SW480 (cell line): ENCODE data around the gene ATXN1.
"Not testable (repeated sequence)": the region's sequence is repeated elsewhere in the genome, so short reads cannot be mapped to it uniquely, and the experiment has no call there.

Experiments
- DNase-seq: peaks from one replicate; pipeline ENCODE4 v3.0.0-alpha.2; 2016; ENCODE audit warnings: low spot score

The ATXN1 gene

DNA sequence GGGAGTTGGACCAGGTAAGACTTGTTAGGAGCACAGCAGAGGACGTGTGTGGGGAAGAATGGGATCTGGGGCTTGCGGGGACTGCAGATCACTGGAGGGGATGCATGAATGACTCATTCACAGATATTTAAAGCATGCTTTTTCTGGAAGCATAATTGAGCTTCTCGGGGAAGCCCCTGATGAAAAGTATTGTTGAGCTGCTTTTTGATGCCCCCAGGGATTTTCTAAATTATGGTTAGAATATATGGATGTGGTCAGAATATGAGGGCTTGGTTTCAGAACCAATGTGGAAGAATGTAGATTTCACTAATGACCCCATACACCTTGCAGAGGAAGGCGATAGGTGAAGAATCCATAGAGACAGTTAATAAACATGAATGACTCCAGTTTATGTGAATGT lies 486.8 kb downstream of the ATXN1 start:
- no peak for DNase-seq

DNA sequence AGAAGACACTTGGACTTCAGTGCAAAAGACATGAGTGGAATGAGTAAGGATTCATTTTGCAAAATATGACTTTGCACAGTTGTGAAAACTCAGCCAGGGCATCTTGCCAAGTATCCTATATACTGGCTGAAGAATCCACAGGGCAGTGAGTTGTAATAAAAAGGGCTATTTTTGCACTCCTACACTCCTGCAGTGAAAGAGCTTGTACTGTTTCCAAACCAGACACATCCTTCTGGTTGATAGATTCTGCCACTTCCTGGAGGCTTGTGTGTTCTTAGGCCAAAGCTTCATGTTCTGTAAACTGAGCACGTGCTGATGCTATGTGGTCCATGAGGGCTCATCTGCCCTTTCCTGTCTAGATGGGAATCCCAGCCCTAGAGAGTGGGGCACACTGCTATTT lies 488.0 kb downstream of the ATXN1 start:
- DNase-seq: no peak

DNA sequence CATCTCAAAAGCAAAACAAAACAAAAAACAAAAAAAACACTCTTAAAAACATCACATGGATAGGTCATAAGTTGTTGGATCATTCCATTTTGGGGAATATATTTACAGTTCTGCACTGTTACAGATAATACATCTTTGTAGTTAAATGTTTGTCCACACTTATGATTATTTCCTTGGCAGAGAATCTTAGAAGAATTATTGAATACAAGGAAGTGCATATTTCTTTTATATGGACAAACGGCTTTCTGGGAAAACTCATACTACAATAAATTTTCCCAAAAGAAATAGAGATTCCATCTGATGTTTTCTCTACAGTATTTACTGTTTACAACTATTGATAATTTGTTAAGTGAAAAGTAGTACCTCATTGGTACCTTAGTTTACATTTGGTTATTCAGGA lies 489.1 kb downstream of the ATXN1 start:
- DNase-seq: no peak

DNA sequence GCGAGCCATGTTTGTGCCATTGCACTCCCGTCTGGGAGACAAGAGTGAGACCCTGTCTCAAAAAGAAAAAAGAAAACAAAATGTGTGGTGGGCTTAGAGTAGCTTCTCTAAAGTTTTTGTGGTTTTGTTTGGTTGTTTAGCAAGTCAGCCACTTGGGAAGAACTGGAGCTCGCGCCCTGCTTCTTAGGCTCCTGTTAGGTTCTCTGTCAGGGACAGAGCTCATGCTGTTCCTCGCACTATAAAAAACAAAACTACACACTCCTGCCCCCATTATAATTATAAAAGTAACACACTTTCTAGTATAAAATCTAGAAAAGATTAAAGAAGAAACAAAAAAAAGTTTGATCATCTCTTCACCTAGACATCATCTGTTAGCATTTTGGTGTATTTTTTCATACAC lies 489.8 kb downstream of the ATXN1 start:
- no peak for DNase-seq

DNA sequence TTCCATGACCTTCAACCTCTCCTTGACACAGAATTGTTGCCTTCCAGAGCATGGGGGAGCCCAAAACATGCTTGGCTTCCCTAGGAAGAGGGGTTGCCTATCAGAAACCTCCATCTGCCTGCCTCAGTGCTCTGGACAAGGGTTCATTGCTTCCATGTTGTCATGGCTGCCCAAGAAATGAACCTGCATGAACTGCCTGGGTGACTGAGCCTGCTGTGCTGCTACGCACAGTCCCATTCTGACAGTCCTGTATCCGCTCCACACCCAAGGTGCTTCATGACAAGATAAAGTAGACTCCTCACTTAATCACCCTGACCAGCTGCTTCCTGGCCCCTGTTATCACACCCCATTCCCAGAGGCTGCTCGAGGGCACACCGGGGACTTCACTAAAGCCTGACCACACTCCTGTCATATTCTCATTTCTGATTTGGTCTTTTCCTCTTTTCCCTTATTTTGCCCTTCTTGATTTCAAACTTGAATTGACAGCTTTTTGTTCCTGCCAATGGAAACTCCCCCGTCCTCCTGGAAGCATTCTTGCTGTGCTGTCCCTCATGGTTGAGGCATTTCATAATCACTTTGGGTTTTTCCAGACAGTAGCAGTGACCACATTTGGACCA lies 491.0 kb downstream of the ATXN1 start:
- no peak for DNase-seq

DNA sequence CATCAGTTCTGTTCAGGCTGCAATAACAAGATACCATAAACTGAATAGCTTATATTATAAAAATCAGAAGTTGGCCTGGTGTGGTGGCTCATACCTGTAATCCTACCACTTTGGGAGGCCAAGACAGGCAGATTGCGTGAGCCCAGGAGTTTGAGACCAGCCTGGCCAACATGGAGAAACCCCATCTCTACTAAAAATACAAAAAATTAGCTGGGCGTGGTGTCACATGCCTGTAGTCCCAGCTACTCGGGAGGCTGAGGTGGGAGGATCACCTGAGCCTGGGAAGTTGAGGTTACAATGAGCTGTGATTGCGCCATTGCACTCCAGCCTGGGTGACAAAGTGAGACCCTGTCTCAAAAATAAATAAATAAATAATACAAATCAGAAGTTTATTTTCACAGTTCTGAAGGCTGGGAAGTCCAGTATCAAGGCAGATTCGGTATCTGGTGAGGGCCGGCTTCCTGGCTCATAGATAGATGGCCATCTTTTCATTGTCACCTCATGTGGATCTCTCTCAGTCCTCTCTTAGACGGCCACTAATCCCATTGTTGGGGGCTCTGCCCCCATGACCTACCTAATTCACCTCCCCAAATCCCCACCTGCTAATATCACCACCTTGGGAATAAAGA lies 491.7 kb downstream of the ATXN1 start:
- not testable (repeated sequence) for DNase-seq

DNA sequence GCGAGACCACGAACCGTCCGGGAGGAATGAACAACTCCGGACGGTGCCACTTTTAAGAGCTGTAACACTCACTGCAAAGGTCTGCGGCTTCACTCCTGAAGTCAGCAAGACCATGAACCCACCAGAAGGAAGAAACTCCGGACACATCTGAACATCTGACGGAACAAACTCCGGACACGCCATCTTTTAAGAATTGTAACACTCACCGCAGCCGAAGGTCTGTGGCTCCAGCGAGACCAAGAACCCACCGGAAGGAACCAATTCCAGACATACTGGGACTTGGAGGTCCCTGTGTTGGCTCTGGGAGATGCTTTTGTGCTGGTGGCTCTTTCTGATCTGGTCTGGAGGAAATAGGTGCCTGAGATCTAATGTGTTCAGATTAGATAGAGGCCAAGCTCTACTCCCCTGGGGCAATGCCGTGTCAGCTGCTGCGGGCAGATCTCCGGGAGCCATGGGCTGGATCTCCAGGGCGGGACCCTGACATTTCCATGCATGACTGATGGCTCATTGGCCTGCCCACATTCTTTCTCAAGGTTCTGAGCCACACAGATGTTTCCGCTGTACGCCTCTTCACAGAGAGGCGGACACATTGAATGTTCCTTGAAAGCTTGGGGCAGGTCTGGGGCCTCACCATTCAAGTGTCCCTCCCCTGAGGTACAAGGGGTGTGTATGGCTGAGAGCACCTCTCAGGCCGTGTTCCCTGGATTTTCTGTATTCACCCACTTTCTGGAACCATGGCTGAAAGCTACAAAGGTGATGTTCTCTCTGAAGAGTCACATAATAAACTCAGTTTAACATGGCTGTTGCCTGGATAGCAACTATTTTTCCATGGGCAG lies 493.6 kb downstream of the ATXN1 start:
- DNase-seq: no peak

DNA sequence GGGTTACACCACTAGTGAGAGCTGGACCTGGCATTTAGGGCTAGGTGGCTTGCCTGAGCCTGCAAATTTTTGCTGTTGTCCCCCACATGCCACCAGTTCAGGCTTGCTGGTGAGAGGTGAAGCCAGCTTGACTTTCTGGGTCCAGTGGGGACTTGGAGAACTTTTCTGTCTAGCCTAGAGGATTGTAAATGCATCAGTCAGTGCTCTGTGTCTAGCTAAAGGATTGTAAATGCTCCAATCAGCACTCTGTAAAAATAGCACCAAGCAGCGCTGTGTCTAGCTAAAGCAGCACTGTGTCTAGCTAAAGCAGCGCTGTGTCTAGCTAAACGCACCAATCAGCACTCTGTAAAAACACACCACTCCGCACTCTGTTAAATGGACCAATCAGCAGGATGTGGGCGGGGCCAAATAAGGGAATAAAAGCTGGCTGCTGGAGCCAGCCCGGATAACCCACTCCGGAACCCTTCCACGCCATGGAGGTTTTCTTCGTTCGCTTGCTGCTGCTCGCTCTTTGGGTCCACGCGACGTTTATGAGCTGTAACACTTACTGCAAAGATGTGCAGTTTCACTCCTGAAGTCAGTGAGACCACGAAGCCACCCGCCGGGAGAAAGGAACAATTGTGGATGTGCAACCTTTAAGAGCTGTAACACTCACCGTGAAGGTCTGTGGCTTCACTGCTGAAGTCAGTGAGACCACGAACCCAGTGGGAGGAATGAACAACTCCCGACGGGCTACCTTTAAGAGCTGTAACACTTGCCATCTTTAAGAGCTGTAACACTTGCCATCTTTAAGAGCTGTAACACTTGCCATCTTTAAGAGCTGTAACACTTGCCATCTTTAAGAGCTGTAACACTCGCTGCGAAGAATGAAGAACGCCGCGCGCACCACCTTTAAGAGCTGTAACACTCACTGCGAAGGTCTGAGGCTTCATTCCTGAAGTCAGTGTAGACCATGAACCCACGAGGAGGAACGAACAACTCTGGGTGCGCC lies 495.6 kb downstream of the ATXN1 start:
- DNase-seq: no peak

DNA sequence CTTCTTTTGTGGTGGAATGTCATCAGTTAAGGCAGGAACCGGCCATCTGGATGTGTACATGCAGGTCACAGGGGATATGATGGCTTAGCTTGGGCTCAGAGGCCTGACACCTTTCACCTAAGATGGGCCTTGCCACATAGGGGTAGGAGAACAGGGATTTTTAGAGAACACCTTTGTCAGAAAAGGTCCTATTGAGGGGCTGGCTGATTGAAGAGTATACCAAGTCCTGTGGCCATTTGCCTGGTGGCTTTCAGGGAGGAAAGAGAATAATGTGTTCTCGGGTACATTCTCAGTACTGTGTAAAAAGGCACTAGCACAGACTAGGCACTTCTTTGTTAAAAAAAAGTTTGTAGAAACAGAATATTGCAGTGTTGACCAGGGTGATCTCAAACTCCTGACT lies 496.5 kb downstream of the ATXN1 start:
- no peak for DNase-seq

DNA sequence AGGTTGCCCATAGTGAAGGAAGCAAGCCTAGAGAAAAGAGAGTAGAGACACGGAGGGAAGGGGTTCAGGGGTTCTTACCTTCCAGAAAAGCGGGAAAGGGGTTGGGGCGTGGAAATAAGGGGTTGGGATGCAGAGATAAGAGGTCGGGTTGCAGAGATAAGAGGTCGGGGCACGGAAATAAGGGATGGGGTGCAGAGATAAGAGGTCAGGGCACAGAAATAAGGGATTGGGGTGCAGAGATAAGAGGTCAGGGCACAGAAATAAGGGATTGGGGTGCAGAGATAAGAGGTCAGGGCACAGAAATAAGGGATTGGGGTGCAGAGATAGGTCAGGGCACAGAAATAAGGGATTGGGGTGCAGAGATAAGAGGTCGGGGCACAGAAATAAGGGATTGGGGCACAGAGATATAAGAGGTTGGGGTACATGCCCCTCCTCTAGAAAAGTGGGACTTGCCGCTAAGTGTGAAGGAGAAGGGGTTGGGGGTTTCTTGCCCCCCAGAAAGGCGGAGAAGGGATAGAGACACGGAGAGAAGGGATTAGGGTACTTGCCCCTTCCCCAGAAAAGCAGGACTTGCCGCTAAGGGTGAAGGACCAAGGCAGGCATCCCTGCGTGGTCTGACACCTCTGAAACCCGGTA lies 497.7 kb downstream of the ATXN1 start:
- not testable (repeated sequence) for DNase-seq

DNA sequence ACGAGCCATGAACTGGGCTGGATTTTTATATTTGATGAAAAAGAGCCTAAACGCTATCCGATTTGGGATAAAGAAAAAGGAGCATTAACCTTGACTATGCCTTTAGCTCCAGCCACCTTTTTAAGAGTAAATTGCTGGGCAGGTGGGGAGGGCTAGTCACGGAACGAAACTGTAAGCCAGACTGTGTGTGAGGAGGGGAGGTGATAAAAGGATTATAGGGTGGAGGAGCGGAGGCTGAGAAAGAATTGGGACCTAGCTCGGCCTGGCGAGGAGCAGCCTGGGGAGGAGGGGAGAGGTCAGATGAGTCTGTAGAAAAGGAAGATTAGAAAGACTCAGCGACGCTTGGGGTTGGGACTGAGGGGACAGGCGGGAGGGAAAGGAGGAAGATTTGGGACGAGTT lies 498.5 kb downstream of the ATXN1 start:
- not testable (repeated sequence) for DNase-seq

DNA sequence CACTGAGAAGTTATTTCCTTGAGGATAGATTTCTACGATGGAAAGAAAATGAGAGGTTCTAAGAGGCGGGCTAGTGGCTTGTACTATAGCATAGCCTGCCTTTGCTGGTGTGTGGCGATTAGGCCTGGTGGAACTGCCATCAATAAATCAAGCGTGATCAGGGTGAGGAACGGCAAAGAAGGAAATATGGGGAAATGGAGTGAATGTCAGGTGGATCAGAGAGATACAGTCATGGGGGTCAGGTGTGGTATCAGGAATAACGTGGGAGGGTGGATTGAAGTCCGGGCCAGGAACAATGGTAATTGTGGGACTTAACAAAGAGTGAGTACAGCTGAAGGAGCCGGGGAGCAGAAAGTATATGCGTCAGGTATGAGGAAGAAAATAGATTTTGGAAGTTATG lies 500.7 kb downstream of the ATXN1 start:
- not testable (repeated sequence) for DNase-seq

DNA sequence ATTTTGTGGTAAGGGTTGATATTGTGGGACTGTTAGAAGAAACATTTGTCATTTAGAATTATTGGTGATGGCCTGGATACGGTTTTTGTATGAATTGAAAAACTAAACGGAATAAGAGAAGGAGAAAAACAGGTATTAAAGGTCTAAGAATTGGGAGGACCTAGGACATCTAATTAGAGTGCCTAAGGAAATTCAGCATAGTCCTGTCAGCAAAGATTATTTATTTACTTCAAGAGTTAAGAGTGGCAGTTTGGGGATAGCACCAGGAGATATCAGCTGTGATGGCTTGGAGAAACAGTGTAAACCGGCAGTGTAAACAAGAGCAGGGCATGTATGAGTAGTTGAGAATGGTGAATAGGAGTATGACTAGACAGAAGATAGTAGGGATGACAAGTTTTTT lies 501.7 kb downstream of the ATXN1 start:
- DNase-seq: not testable (repeated sequence)

DNA sequence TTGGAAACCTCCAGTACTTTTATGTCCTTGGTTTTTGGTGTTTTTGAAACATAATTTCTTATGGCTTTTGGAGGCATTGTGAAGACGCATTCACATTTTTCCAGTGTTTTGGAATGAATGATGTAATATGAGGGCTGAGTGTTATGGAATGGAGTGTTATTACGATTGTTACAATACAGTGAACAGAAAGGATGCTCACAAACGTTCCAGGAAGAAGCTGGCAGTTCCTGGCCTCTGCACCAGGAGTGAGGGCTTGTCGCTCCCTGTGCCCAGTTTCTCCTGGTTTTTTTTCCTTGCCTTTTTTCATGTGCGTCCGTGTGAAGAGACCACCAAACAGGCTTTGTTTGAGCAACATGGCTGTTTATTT lies 502.6 kb downstream of the ATXN1 start:
- DNase-seq: no peak

DNA sequence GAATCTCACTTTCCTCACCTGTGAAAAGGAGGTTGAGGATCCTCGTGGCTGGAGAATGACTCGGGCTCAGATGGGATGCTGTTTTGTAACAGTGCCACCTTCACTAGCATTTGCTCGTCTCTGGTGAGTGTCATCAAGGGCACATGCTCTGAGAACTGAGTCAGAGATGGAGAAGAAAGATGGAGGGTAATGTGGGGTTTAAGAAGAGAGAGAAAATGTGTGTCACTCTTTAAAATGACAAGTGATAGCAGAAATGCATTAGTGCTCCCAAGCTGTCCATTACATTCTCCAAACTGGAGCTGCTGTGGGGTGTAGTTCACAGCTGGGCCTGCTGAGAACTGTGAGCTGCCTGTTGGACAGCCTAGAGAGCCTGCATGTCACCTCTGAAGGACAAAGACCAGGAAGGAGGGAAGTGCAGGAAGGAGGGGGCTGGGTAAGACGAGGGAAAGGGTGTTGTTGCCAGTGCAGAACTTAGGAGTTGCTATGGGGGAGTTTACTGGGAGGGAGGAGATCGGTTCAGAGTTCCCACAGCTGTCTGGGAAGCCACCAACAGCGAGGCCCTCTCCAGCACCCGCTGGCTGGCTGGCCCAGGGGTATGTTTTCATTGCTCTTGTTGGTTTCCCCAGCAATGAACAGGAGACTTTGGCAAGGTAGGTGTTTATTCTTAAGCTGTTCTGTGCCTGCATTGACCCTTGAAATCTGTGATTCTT lies 503.1 kb downstream of the ATXN1 start:
- DNase-seq: no peak

DNA sequence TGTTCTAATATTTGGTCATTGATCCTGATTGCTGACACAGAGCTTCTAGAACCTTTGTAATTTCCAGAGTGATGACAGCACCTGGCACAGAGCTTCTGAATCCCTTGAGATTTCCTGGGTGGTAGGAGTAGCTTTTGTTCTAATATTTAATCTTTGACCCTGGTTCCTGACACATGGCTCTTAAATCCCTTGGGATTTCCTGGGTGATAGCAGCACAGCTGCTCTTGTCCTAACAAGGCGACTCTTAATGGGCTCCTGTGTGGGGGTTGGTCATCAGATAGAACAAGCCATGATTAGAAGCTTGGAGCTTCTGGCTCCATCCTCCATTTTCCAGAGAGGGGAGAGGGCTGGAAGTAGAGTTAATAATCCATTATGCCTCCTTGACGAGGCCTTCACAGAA lies 504.5 kb downstream of the ATXN1 start:
- DNase-seq: no peak

DNA sequence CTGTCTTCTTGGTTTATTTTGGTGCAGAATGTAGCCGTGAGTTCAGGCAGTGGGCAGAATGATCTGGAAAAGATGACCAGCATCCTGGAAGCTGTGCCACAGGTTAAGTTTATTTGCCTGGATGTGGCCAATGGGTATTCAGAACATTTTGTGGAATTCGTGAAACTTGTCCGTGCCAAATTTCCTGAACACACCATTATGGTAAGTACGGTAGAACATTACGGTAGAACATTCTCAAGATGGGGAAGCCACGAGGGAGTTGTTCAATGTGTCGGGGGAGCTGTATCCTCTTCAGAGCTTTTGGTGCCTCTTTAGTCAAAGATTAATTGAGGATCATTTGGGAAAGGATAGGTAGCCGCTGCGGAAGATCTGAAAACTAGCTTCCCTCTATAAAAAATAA lies 506.7 kb downstream of the ATXN1 start:
- DNase-seq: no peak

DNA sequence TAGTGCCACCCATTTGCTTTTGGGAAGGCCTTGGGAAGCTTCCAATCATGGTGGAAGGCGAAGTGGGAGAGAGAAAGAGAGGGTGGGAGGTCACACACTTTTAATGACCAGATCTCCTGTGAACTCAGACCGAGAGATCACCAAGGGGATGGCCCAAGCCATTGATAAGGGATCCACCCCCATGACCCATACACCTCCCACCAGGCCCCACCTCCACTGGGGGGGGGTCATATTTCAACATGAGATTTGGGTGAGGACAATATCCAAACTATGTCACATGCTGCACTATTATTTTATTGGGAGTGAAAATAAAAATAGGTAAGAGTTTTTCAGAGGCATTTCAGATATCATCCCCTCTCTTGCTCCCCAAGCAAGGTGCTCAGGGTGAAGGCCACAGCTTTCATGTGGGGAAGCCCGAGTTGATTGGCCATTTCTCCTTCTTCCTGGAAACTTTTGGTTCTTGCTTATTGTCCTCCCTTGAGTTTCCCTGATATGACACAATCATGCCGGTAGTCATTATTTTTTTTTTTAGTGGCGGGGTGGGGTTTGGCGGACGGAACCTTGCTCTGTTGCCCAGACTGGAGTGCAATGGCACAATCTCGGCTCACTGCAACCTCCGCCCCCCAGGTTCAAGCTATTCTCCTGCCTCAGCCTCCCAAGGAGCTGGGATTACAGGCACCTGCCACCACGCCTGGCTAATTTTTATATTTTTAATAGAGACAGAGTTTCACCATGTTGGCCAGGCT lies 507.7 kb downstream of the ATXN1 start:
- DNase-seq: no peak

DNA sequence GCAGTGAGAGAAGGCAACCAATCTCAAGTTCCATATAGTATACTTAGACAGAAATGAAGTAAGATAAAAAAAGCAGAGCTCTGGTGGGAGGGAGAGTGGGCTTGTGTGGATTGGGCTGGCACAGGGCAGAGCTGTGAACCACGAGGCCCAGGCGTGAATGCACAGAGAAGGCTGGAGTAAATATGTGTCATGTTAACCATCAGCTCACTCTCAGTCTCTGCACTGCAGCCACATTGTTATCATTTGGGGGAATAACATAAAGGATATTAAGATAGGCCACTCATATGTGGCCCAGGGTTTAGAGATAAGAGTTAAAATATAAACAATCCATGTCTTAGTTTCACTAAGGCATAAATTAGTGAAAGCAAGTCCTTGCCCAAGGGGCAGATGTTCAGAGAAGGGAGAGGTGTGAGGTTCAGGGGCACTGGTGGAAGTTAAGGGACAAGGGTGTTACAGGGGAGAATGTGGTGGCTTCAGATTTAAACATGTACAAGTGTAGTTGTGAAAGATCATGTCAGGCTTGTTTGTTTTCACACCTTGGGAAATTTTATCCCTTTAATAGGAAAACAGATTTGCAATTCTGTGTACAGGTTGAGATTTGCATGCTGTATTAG lies 508.5 kb downstream of the ATXN1 start:
- no peak for DNase-seq

DNA sequence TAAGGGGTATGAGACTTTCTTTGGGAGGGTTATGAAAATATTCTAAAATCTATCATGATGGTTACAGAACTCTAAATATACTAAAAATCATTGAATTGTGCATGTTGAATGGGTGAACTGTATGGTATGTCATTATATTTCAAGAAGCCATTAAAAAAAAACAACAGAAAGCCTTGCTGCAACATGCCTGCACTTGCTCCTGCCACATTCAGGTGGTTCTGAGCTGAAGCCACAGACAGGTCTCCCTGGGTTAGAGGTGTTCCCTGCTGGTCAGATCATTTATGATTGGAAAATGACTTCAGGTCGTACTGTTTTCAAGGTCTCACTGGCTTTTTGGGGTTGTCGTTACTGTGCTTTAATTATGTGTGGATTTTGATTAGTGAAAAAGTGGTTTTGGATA lies 509.6 kb downstream of the ATXN1 start:
- DNase-seq: no peak
